Mucosa of descending colon (tissue), 3 donors: ENCODE results near the gene RMDN3. TPM values are rescaled to one million over a fixed set of nuclear protein-coding genes. Genes with fewer than 3 reads are reported as not detected.

Experiments used
- ATAC-seq: fragments of 200-7000 bp; cut with Tn5 transposase; one replicate; pipeline ENCODE4 v1.9.1; 2020; ENCODE audit warnings: mild to moderate bottlenecking, moderate library complexity
- DNase-seq, 3 donors: peaks; one replicate each; pipeline ENCODE4 v3.0.0-alpha.2; 2020
- H3K36me3 ChIP-seq: fragments of 200-600 bp; one replicate; pipeline ENCODE4 v1.8.0; 2021; ENCODE audit warnings: low read depth, mild to moderate bottlenecking
- H3K4me1 ChIP-seq: fragments of 200-600 bp; one replicate; pipeline ENCODE4 v1.8.0; 2021; ENCODE audit warnings: low read depth, mild to moderate bottlenecking
- H3K4me3 ChIP-seq: fragments of 200-600 bp; one replicate; pipeline ENCODE4 v1.8.0; 2021; ENCODE audit warnings: mild to moderate bottlenecking
- H3K9me3 ChIP-seq: fragments of 200-600 bp; one replicate; pipeline ENCODE4 v1.8.0; 2021; ENCODE audit warnings: mild to moderate bottlenecking
- intact Hi-C, 2 donors: fragments of 100-400 bp; cut with DNase I in 1 of 2; cut with micrococcal nuclease in 1 of 2; formaldehyde crosslinking; loops; one replicate each; pipeline versions ENCODE4 v1.11.0 to v1.11.1; 2022; cut with DNase I, micrococcal nuclease
- total RNA-seq, 3 donors: library from RNA; stranded (reverse); fragmentation: NEBNext Ultra II Directional in 2 of 3; extraction: Animal tissue kit (Norgen Biotek cat#: 25700) in 2 of 3; gene quantifications; one replicate each; pipeline versions ENCODE4 v1.2.1 to v1.2.4, GENCODE V29; 2021 to 2023
- TF ChIP-seq, protein P1 (sequence below): fragments of 200-600 bp; IDR thresholded peaks from one replicate; pipeline ENCODE4 v1.8.0; 2022; ENCODE audit warnings: antibody characterized with exemption, mild to moderate bottlenecking
- donor health status: DM: no; HTN: no; CAD: no; lungs with moderate emphysema.
- donor health status: DM: no; HTN: no; CAD: no.
- donor health status: DM: no; HTN: yes; CAD: no.

The RMDN3 gene
- total RNA-seq, 3 donors from 2014 or later: 30.1 to 38.4 (median 37.8) TPM

GRCh38 chr15:40747685-40748631 lies 7.1 kb downstream of the RMDN3 start:
- Histone ChIP-seq H3K4me3 (no peak overlapping the region), H3K4me1 (peaks cover 10% of the 10 kb centered on the region), H3K36me3 (no peaks in the 10 kb centered on the region), H3K9me3 (no peaks in the 10 kb centered on the region)
- peak; percentile 40 for ATAC-seq
- TF ChIP-seq, protein P1, sequence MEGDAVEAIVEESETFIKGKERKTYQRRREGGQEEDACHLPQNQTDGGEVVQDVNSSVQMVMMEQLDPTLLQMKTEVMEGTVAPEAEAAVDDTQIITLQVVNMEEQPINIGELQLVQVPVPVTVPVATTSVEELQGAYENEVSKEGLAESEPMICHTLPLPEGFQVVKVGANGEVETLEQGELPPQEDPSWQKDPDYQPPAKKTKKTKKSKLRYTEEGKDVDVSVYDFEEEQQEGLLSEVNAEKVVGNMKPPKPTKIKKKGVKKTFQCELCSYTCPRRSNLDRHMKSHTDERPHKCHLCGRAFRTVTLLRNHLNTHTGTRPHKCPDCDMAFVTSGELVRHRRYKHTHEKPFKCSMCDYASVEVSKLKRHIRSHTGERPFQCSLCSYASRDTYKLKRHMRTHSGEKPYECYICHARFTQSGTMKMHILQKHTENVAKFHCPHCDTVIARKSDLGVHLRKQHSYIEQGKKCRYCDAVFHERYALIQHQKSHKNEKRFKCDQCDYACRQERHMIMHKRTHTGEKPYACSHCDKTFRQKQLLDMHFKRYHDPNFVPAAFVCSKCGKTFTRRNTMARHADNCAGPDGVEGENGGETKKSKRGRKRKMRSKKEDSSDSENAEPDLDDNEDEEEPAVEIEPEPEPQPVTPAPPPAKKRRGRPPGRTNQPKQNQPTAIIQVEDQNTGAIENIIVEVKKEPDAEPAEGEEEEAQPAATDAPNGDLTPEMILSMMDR: no peak
- intact Hi-C loops: no loop called here
- DNase-seq: no peak

GRCh38 chr15:40746916-40747418 lies 8.1 kb downstream of the RMDN3 start:
- intact Hi-C loops: no loop called here
- ATAC-seq (no peak), DNase-seq (no peak)
- H3K4me1 ChIP-seq: peaks cover 7% of the 10 kb centered on the region
- H3K9me3 ChIP-seq: no peaks in the 10 kb centered on the region
- TF ChIP-seq, protein P1: no peak
- H3K4me3 ChIP-seq: no peak overlapping the region
- H3K36me3 ChIP-seq: no peaks in the 10 kb centered on the region

DNA sequence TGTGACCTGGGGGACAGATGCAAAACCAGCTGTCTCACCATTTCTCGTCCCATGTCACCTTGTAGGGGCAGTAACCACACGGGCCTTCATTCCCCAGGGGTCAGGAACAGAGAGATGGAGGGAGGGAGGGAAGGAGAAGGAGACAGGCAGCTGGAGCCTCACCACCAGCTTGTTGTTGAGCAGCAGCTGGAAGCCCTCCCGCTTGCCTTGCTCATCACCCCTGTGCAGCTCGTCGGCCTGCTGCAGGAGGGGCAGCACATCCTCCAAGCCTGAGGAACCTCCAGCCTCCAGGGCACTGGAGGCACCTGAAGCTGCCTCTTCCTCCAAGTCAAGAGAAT lies 10.3 kb downstream of the RMDN3 start:
- ATAC-seq (no peak), DNase-seq (no peak)
- TF ChIP-seq, protein P1: no peak
- H3K4me3 ChIP-seq: no peak overlapping the region
- H3K4me1 ChIP-seq: peaks cover 7% of the 10 kb centered on the region
- intact Hi-C loops: no loop called here
- no peaks in the 10 kb centered on the region for H3K36me3 ChIP-seq
- no peaks in the 10 kb centered on the region for H3K9me3 ChIP-seq

DNA sequence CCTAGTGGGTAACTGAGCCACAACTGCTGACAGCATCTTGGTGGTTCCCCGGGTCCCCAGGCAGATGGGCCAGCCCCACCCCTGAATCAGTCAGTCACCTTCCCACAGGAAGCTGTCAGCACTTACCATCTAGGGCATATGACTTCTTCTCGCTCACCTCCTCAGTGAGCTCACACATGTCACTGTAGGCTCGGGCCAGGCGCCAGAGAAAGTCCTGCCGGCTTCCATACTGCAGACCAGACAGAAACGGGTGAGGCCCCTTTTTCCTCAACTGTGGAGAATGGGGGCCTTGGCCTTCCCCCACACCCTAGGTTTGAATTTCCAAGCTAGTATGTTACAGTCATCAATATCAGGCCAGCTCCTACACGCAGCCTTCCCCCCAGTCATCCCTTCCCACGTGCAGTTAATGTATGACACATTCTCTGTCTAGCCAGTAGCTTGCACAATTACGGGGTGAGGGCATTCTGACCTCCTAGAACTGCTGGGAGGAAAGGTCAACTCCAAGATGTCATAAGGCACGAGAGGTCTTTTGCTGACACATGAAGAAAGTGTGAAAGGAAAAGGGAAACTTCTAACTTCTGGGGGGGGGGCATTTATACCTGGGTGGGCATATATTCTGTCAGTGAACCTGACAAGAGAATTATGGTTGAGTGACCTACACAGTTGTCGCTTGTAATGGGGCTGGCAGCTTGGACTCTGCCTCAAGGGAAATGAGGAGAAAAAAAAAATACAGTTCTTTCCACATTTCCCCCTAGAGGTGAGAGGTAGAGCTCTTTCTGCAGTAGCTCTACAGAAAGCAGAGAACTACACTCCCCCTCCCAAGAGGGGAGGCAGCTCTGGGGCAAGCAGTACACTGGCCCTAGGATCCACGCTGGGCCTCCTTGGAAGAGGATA lies 10.9 kb downstream of the RMDN3 start:
- Histone ChIP-seq H3K36me3 (no peaks in the 10 kb centered on the region), H3K9me3 (no peaks in the 10 kb centered on the region), H3K4me3 (no peak overlapping the region), H3K4me1 (peaks cover 7% of the 10 kb centered on the region)
- TF ChIP-seq, protein P1: no peak
- DNase-seq (peak in 1 of 3 donors; percentile 43), ATAC-seq (peak; percentile 66)
- intact Hi-C loops: no loop called here

DNA sequence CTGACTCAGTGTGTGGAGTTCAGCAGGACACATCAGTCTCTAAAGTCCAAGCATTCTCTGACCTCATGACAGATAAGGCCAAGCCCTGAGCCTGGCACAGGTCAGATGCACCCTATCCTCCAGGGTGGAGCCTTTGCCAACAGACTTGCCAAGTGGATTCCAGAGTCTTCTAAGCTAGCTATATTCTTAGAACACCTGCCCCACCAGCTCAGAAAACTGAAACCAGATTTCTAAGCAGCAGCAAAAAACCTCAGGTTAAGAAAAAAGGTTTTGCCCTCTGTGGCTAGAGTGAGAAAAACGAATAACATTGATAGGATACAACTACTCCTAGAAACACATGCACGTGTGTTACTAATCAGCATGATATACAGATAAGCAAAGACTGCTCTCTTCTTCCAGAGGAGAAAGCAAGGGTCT lies 11.6 kb downstream of the RMDN3 start:
- TF ChIP-seq, protein P1: no peak
- H3K4me1 ChIP-seq: peaks cover 7% of the 10 kb centered on the region
- no peaks in the 10 kb centered on the region for H3K9me3 ChIP-seq
- DNase-seq: no peak
- H3K36me3 ChIP-seq: no peaks in the 10 kb centered on the region
- no peak for ATAC-seq
- no peak overlapping the region for H3K4me3 ChIP-seq
- intact Hi-C loops: no loop called here
